Measurements from ENCODE around the gene PSMG3.

GRCh38 chr7:1609023-1609422, 39.2 kb upstream of the PSMG3 start:
- no peak for TF ChIP-seq CTCF (IDR thresholded peaks at IDR 0.05; ENCODE audit: insufficient read depth, low read length, poor library complexity, severe bottlenecking)
- no peak for TF ChIP-seq EZH2phosphoT487 (conservative IDR thresholded peaks at IDR 0.05; ENCODE audit: low read length)
